Raji (cell line): ENCODE measurements around the gene NCAM1.

Experiments used
- POLR2A ChIP-seq: IDR thresholded peaks from 2 replicates; pipeline ENCODE4 v1.6.1; 2011; ENCODE audit warnings: low read depth, low read length, control low read depth; ENCODE audit not compliant: insufficient read depth

Gene NCAM1

GRCh38 chr11:113119966-113120736 lies 158.9 kb downstream of the NCAM1 start:
- no peak for TF ChIP-seq POLR2A

DNA sequence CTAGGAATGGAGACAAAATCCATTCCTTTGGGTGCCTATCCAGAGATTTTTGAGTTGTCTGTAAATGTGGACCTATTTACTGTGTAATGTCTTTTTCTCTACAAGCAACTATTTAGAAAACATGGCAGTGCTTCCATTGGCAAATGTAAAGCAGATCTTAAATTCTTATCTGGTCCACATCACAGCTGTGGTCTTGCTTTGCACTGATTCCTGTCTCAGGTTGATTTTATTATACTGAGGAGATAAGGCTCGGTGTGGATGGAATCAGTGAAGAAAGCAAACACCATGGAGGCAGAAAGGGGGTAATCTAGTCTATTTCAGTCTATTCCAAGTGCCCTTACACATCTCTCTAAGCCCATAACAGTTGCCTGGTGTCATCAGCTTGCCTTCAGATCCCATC lies 160.5 kb downstream of the NCAM1 start:
- TF ChIP-seq POLR2A = no peak

DNA sequence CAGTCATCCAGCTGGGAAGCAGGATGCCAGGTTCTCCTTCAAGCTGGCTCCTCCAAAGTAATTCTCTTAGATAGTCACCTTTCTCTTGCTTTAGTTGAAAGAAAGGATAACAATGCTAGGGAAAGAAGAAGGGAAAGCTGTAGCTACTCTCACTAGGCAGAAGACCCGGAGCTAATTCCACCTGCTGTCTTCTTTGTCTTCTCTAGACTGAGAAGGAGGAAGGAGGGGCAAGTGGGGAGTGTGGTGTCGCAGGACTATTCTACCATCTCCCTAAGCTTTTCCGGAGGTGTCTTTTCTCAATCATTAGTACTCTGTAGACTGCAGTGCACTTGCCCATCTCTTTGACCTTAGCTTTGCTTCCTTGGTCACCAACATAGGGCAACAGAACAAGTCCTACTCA lies 162.8 kb downstream of the NCAM1 start:
- no peak for TF ChIP-seq POLR2A

- TF ChIP-seq POLR2A = no peak
These were observed 163.4 kb downstream of the NCAM1 start for GRCh38 chr11:113124578-113124977.

DNA sequence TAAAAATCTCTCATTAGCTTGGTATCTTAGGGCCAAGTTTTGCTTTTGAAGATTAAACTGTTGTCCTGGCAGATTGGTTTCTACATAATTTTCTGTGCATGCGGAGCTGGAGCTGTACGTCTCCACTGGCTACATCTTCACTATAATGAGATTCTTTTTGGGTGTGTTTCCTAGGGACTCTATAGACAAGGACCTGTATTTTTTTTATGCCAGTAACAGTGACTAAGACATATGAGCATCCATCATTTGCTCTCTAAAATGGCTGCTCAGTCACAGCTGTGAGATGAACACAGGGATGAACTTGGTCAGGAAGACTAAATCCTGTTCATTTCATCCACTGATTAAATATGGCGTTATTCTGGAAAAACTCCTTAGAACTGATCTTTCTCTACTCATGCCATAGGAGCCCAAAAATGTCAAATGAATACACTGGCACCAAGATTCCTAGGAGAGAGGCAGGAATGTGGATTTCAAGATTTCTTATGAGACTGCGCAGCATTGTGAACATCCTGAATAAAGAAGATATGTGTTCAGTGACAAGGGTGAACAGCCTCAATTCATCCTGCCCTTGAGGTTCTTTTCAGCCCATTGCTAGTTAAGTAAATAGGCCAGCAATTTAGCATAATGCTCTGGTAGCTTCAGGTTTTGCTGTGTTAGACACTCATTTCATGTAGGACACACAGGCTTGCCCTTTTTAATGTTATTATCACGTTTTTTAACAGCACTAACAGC lies 168.2 kb downstream of the NCAM1 start:
- TF ChIP-seq POLR2A = no peak

GRCh38 chr11:113131036-113131775 lies 170.0 kb downstream of the NCAM1 start:
- no peak for TF ChIP-seq POLR2A

DNA sequence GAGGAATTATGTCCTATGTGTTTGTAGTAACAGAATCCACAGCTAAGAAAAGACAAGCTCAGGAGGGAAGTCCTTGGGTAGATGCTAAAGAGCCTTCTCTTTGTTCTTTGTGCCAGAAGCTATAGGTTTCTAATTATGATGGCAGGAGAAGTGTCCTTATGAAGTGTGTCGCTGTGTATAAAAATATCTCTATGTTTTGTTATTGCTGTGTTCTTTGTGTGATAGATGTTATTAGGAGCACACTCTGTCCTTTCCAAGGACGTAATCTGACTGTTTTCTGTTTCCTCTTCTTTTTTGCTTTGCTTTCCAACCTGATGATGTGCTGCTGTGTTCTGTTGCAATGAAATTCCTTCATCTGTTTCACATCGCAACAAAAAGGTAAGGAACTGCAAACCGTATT lies 171.9 kb downstream of the NCAM1 start:
- TF ChIP-seq POLR2A = no peak

DNA sequence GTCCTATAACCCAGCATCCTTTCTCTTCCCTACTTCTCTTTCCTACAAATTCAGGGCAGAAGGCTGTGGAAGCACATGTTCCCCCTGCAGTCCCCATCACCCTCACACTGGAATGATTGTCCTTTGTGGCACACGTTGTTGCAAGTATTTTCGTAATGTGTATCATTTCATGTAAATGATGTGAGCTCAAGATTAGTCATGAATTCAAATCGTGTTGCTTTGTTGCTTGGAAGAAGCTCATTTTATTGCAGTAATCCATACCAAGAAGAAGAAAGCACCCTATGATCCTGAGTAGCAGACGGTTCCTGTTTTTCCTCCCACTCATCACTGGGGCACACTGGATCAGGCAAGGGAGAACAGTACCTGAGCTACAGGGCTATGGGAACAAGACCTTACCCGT lies 173.4 kb downstream of the NCAM1 start:
- TF ChIP-seq POLR2A = no peak

- TF ChIP-seq POLR2A = no peak
These were observed 176.7 kb downstream of the NCAM1 start for GRCh38 chr11:113137713-113138529.

DNA sequence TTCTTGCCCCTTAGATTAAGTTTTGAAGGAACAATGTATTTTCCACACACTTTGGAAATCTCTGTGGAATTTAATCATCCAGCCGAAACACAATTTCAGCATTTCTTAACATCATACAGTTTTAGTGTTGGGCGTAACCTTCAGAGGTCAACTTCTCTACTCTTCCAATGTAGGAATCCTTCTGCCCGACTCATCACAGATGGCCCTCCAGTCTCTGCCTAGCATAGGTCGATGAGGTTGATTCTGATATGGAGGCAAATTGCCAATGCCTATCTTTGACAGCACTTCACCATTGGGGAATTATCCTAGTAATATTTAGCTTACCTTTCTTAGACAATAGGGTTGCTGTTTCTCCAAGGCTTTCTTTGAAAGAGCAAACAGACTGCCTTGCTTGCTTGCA lies 177.5 kb downstream of the NCAM1 start:
- TF ChIP-seq POLR2A = no peak

DNA sequence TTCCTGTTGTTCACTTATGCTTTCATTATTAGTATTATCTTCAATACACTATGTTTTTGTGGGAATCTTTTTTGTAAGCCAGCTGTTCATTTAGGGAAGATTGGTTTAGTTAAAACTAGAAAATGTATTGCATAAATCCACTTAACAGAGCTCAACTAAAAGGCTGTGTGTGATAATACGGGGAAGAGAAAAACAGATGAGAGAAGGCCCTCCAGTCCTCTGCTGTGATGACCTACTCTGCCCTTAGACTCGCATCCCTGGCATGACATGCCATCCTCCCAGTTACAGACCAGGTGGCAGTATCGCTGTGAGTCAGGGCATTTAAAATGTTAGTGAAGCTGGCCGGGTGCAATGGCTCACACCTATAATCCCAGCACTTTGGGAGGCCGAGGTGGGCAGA lies 179.8 kb downstream of the NCAM1 start:
- TF ChIP-seq POLR2A = no peak

- no peak for TF ChIP-seq POLR2A
These were observed 181.3 kb downstream of the NCAM1 start for GRCh38 chr11:113142508-113142907.

DNA sequence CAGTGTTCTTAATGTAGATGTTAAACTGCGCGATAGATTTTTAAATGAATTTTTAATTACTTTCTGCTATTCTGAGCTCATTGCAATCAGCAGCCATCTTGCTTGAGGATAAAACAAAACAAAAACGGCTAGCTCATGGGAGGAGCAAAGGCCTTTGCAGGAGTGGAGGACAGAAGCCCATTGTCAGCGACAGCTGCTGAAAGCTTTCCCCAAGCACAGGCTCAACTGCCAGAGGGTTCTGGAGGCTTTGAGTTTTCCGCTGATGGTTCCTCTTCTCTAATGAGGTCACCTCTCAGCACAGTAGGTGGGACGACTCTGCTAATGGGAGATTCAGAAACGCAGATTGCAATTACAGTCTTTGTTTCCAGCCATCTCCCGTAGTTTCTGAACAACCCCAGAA lies 186.0 kb downstream of the NCAM1 start:
- TF ChIP-seq POLR2A = no peak

DNA sequence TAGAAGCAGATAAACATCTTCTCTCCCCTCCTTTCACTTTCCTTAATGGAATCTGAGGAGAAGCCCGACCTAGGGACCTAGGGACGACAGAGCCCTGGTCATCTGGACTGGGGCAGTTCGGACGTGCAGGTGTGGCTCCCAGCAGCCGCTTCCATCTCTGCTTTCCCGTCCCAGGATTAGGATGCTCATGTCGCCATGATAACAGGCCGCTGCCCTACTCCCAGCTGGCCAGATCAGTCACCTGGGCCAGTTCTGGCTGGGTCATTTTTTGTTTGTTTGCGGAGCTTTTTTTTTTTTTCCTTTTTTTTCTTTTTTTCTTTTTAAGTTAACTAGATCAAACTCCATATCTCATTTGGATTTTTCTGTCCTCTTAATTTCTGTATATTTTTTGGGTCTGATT lies 186.9 kb downstream of the NCAM1 start:
- TF ChIP-seq POLR2A = no peak

DNA sequence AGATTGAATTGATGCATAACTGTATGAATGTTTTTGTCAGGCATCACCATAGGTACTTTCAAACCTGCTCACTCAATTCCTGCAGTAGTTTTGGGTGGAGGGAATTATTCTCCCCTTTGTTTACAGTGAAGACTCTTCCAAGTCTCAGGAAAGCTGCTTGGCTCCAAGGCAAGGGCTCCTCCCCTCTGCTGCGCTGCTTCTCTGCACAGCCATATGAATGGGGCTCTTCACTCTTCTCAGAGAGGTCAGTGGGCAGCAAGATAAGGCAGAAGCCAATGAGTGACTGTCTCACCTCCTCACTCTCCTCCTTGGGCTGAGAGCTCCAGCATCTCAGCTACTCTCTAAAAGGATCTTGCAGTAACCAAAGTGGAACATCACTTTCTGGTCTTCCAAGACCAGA lies 187.4 kb downstream of the NCAM1 start:
- TF ChIP-seq POLR2A = no peak
